ENCODE data around the gene KLK7. TPM values are rescaled to one million over a fixed set of nuclear protein-coding genes. Genes with fewer than 3 reads are reported as not detected.

Gene KLK7
- under 1 TPM in 1 of 2 donors, not detected in 1; 0.31 TPM for total RNA-seq
- polyA plus RNA-seq, result under 1 TPM; 0.05 to 0.14 TPM
- long read RNA-seq, donor 1, result 0 reads
- long read RNA-seq, donor 2, result 0 reads
- long read RNA-seq, donor 3, result 0 reads
- long read RNA-seq, donor 4, result 0 reads
- long read RNA-seq, donor 5, result 0 reads

DNA sequence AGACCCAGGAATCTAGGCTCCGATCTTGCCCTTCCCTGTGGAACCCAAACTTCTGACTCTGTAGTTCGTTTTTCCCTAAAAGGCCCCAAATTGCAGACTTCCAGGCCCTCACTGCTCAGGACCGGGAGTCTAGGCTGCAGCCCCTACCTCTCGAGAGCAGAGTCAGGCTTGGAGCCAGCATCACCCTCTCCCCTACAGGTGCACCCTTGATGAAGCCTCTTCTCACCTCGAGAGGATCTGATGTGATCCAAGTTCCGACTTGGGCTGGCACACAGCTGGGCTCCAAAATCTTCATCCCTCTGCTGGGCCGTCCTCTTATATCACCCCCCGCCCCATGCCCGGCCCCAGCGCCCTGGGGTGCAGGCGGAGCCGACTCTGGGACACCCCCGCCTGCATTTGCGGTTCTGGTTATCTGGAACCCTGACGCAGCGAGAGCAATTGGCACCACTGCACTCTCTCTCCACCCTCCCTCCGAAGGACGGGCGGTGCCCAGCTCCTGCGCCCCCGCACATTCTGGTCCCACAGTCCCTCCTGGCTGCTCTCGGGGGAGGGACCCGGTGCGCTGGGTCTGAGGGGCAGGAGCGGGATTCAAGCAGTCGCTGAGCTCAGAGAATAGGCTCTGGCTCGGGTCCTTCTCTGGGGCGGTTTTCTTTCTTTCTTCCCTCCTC, at the start of gene KLK7:
Gene KLK7, minus strand, starts transcription at position 293 of the 668 bp plus-strand sequence. CDS start 1,518 bp downstream, outside the sequence.
- Histone ChIP-seq H3K4me3 (no peak within 1 kb of the TSS), H3K9me3 (ENCODE audit: control insufficient read depth in 4 of 4, insufficient read depth in 3 of 4, low read length in 3 of 4) (peaks cover 0 to 4% (median 0%) of the 10 kb centered on the region in 4 donors), H3K4me1 (ENCODE audit: control insufficient read depth in 5 of 5, insufficient read depth in 5 of 5, low read length in 5 of 5) (no peaks in the 10 kb centered on the region), H3K9ac (ENCODE audit: insufficient read depth in 1 of 2, low read length in 2 of 2) (no peak within 1 kb of the TSS), H3K36me3 (ENCODE audit: control insufficient read depth in 4 of 4, insufficient read depth in 4 of 4, low read length in 4 of 4) (no peaks in the 10 kb centered on the region), H3K27me3 (ENCODE audit: control insufficient read depth in 3 of 3, insufficient read depth in 3 of 3, low read length in 2 of 3) (peaks cover 0 to 12% (median 0%) of the 10 kb centered on the region in 3 donors), H3K27ac (ENCODE audit: low read depth in 1 of 2, low read length in 1 of 2) (no peak within 1 kb of the TSS)
- WGBS, 2 donors, result 17 to 21% methylated on average over 28 of the region's 28 CpGs
- ATAC-seq (ENCODE audit: insufficient read depth, low FRiP score) (no peak), DNase-seq (no peak)
- TF ChIP-seq, protein P1, sequence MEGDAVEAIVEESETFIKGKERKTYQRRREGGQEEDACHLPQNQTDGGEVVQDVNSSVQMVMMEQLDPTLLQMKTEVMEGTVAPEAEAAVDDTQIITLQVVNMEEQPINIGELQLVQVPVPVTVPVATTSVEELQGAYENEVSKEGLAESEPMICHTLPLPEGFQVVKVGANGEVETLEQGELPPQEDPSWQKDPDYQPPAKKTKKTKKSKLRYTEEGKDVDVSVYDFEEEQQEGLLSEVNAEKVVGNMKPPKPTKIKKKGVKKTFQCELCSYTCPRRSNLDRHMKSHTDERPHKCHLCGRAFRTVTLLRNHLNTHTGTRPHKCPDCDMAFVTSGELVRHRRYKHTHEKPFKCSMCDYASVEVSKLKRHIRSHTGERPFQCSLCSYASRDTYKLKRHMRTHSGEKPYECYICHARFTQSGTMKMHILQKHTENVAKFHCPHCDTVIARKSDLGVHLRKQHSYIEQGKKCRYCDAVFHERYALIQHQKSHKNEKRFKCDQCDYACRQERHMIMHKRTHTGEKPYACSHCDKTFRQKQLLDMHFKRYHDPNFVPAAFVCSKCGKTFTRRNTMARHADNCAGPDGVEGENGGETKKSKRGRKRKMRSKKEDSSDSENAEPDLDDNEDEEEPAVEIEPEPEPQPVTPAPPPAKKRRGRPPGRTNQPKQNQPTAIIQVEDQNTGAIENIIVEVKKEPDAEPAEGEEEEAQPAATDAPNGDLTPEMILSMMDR (IDR thresholded peaks at IDR 0.05; ENCODE audit: control extremely low read depth, extremely low read depth), result no peak

DNA sequence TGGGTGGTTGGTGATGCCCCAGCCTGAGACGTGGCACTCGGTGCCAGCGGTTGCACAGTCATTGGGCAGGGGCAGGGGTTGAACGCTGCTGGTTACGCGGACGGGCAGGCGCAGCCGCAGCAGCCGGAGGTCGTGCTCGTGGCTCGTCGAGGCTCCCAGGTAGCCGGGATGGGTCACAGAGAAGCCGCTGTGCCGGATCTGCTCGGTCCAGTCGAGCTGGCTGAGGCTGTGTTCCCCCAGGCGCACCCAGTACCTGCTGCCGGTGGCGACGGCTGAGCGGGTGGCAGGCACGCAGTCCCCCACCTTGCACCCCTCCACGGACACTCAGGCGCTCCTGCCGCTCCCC, 48.1 kb upstream of the KLK7 start:
- Histone ChIP-seq H3K4me3 (no peak overlapping the region), H3K36me3 (ENCODE audit: control insufficient read depth in 4 of 4, insufficient read depth in 4 of 4, low read length in 4 of 4) (no peaks in the 10 kb centered on the region), H3K9me3 (ENCODE audit: control insufficient read depth in 4 of 4, insufficient read depth in 3 of 4, low read length in 3 of 4) (peaks cover 0 to 9% (median 0%) of the 10 kb centered on the region in 4 donors), H3K9ac (ENCODE audit: insufficient read depth in 1 of 2, low read length in 2 of 2) (no peak overlapping the region), H3K4me1 (ENCODE audit: control insufficient read depth in 5 of 5, insufficient read depth in 5 of 5, low read length in 5 of 5) (no peaks in the 10 kb centered on the region), H3K27me3 (ENCODE audit: control insufficient read depth in 3 of 3, insufficient read depth in 3 of 3, low read length in 2 of 3) (peaks cover 0 to 1% (median 0%) of the 10 kb centered on the region in 3 donors), H3K27ac (ENCODE audit: low read depth in 1 of 2, low read length in 1 of 2) (no peak overlapping the region)
- DNase-seq, result no peak
- ATAC-seq (ENCODE audit: insufficient read depth, low FRiP score), result no peak
- 90 to 93% methylated on average over 26 to 28 of the region's 28 CpGs for WGBS, 2 donors
- TF ChIP-seq, protein P1 (IDR thresholded peaks at IDR 0.05; ENCODE audit: control extremely low read depth, extremely low read depth), result no peak

DNA sequence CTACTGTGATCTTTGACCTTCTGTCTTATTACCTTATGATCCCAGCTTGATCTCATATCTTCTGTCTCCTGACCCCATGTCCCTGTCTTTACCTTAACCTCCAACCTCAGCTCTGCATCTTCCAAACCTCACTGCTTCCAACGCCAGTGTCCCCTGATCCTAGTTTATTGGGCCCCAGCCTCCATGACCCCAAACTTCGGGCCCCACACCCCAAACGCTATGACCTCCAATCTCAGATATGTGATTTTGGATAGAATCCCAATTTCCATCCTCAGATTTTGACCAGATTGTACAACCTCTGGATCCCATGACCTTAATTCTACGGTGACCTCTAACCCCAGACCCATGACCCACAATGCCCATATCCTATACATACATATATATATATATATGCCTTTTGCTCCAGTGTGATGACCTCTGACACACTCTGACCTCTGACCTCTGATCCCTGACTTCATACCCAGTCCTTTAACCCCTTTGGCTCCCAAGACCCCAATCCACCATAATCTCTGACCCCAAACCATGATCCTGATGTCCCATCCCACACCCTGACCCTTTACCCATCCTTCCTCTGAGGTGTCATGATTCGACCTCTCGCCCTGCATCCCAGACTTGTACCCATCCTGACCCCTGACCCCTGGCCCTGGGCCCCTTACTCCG, 47.6 kb upstream of the KLK7 start:
- ATAC-seq (ENCODE audit: insufficient read depth, low FRiP score) (no peak), DNase-seq (no peak)
- no peak overlapping the region for H3K27ac ChIP-seq (ENCODE audit: low read depth in 1 of 2, low read length in 1 of 2)
- no peaks in the 10 kb centered on the region for H3K36me3 ChIP-seq (ENCODE audit: control insufficient read depth in 4 of 4, insufficient read depth in 4 of 4, low read length in 4 of 4)
- peaks cover 0 to 9% (median 0%) of the 10 kb centered on the region in 4 donors for H3K9me3 ChIP-seq (ENCODE audit: control insufficient read depth in 4 of 4, insufficient read depth in 3 of 4, low read length in 3 of 4)
- TF ChIP-seq, protein P1 (IDR thresholded peaks at IDR 0.05; ENCODE audit: control extremely low read depth, extremely low read depth), result no peak
- 85 to 94% methylated on average over 7 of the region's 7 CpGs for WGBS, 2 donors
- peaks cover 0 to 4% (median 0%) of the 10 kb centered on the region in 3 donors for H3K27me3 ChIP-seq (ENCODE audit: control insufficient read depth in 3 of 3, insufficient read depth in 3 of 3, low read length in 2 of 3)
- H3K4me1 ChIP-seq (ENCODE audit: control insufficient read depth in 5 of 5, insufficient read depth in 5 of 5, low read length in 5 of 5), result no peaks in the 10 kb centered on the region
- H3K4me3 ChIP-seq, result no peak overlapping the region
- no peak overlapping the region for H3K9ac ChIP-seq (ENCODE audit: insufficient read depth in 1 of 2, low read length in 2 of 2)
